ENCODE results near the gene SYT8. TPM values are rescaled to one million over a fixed set of nuclear protein-coding genes. Genes with fewer than 3 reads are reported as not detected.

The SYT8 gene
- total and polyA plus RNA-seq, 2 donors (not counting 1 experiment from before 2014, with no cell fraction given), result not detected

- no peaks in the 10 kb centered on the region for H3K9me3 Mint-ChIP-seq (ENCODE audit: insufficient read depth)
- H3K4me1 Mint-ChIP-seq, result peaks cover 40% of the 10 kb centered on the region
Measured at GRCh38 chr11:1864831-1865665, 30.3 kb downstream of the SYT8 start.

More at GRCh38 chr11:1864831-1865665, 30.3 kb downstream of the SYT8 start:
- WGBS (ENCODE audit: insufficient coverage), result 90% methylated on average over 29 of the region's 30 CpGs
- H4K20me1 ChIP-seq (ENCODE audit: control insufficient read depth, insufficient read depth, low read length, poor library complexity, severe bottlenecking), result peaks cover 100% of the 10 kb centered on the region
- no peak overlapping the region for H3K4me2 ChIP-seq (replicated peaks; ENCODE audit: low read depth, low read length, poor library complexity, severe bottlenecking)
- H3K4me1 ChIP-seq (ENCODE audit: control insufficient read depth in 2 of 2, insufficient read depth in 2 of 2, low read length in 2 of 2), result peaks cover 27 to 67% of the 10 kb centered on the region in 2 donors
- intact Hi-C loops (cut with micrococcal nuclease), result no loop called here
- H3K27ac ChIP-seq (ENCODE audit: low read length in 2 of 2), result no peak overlapping the region
- TF ChIP-seq EZH2 (IDR thresholded peaks at IDR 0.05; ENCODE audit: borderline replicate concordance, insufficient read depth, low read depth, low read length, poor library complexity, severe bottlenecking) (no peak), CTCF (IDR thresholded peaks at IDR 0.05) (no peak)
- peaks cover 100% of the 10 kb centered on the region for H3K79me2 ChIP-seq (ENCODE audit: control insufficient read depth, insufficient read depth, low read length)
- ATAC-seq (ENCODE audit: low read depth), result no peak
- Mint-ChIP-seq H3K27ac (no peak overlapping the region), H3K4me3 (no peak overlapping the region), H3K27me3 (no peaks in the 10 kb centered on the region)
- no peak for DNase-seq
- POLR2A ChIA-PET, result no interaction called here
- CTCF ChIA-PET, result no interaction called here
- no peaks in the 10 kb centered on the region for H3K9me3 ChIP-seq (ENCODE audit: control extremely low read depth in 1 of 3, control insufficient read depth in 2 of 3, insufficient read depth in 1 of 3, low read length in 2 of 3)
- H3K9ac ChIP-seq (ENCODE audit: low read length), result no peak overlapping the region
- H3K4me3 ChIP-seq (ENCODE audit: control extremely low read depth in 1 of 5, extremely low read depth in 1 of 5, insufficient read depth in 1 of 5, low read depth in 2 of 5, low read length in 4 of 5), result no peak overlapping the region
- no peaks in the 10 kb centered on the region for H3K27me3 ChIP-seq (replicated peaks in 1 of 4; ENCODE audit: control extremely low read depth in 1 of 4, control insufficient read depth in 3 of 4, insufficient read depth in 4 of 4, low read length in 3 of 4)
- H2AFZ ChIP-seq (ENCODE audit: insufficient read depth, low read depth, low read length, poor library complexity, severe bottlenecking), result no peak overlapping the region
- peaks cover 0 to 60% of the 10 kb centered on the region in 2 experiments for H3K36me3 ChIP-seq (replicated peaks in 1 of 2; ENCODE audit: control extremely low read depth in 1 of 2, control insufficient read depth in 1 of 2, extremely low read depth in 1 of 2, insufficient read depth in 2 of 2, low read length in 1 of 2)

Measured in B cell (primary cell).